Measurements from ENCODE around the gene MANSC1.

The MANSC1 gene

DNA sequence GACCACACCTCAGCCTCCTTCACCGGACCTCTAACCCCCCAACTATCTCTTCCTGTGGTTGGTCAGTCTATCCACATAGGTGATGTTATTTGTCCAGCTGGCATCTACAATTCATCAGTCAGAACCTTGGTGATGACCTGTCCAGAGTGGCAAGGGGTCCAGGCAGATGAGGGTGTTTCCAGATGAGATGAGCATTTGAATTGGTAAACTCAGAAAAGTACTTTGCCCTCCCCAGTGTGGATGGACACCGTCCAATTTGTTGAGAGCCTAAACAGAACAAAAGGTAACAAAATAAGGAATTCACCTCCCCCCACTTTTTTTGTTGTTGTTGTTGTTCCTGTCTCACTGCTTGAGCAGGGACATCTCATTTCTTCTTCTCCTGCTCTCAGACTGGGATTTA lies 48.9 kb downstream of the MANSC1 start:
- TF ChIP-seq RAD21 (IDR thresholded peaks at IDR 0.05; ENCODE audit: low read depth) (no peak), CREB1 (IDR thresholded peaks at IDR 0.05; ENCODE audit: low read depth) (no peak)

DNA sequence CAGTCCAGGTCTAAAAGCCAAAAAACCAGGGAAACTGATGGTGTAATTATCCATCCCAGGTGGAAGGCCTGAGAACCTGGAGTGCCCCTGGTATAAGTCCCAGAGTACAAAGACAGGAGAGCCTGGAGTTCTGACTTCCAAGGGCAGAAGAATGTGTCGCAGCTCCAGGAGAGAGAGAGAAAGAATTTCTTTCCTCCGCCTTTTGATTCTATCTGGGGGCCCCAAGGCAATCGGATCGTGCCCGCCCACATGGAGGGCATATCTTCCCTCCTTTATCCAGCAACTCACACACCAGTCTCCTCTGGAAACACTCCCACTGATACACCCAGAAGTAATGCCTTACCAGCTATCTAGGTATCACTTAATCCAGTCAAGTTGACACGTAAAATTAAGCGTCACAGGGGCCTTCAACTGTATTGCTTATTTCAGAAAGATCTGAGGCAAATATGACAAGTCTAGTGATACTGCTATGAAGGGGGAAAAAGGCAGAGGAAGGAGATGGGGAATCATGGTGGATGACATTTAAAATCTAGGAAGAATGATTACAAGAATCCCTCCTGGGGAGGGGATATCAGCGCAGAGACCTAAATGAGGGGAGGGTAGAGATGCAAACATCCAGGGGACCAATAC lies 52.7 kb downstream of the MANSC1 start:
- TF ChIP-seq NFIC (IDR thresholded peaks at IDR 0.05) (no peak), YY1 (IDR thresholded peaks at IDR 0.05; ENCODE audit: low read depth) (no peak), TEAD4 (IDR thresholded peaks at IDR 0.05) (no peak), EP300 (IDR thresholded peaks at IDR 0.05; ENCODE audit: borderline replicate concordance) (no peak)
- TF ChIP-seq, protein P1, sequence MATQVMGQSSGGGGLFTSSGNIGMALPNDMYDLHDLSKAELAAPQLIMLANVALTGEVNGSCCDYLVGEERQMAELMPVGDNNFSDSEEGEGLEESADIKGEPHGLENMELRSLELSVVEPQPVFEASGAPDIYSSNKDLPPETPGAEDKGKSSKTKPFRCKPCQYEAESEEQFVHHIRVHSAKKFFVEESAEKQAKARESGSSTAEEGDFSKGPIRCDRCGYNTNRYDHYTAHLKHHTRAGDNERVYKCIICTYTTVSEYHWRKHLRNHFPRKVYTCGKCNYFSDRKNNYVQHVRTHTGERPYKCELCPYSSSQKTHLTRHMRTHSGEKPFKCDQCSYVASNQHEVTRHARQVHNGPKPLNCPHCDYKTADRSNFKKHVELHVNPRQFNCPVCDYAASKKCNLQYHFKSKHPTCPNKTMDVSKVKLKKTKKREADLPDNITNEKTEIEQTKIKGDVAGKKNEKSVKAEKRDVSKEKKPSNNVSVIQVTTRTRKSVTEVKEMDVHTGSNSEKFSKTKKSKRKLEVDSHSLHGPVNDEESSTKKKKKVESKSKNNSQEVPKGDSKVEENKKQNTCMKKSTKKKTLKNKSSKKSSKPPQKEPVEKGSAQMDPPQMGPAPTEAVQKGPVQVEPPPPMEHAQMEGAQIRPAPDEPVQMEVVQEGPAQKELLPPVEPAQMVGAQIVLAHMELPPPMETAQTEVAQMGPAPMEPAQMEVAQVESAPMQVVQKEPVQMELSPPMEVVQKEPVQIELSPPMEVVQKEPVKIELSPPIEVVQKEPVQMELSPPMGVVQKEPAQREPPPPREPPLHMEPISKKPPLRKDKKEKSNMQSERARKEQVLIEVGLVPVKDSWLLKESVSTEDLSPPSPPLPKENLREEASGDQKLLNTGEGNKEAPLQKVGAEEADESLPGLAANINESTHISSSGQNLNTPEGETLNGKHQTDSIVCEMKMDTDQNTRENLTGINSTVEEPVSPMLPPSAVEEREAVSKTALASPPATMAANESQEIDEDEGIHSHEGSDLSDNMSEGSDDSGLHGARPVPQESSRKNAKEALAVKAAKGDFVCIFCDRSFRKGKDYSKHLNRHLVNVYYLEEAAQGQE (IDR thresholded peaks at IDR 0.05; ENCODE audit: low read depth) = no peak

DNA sequence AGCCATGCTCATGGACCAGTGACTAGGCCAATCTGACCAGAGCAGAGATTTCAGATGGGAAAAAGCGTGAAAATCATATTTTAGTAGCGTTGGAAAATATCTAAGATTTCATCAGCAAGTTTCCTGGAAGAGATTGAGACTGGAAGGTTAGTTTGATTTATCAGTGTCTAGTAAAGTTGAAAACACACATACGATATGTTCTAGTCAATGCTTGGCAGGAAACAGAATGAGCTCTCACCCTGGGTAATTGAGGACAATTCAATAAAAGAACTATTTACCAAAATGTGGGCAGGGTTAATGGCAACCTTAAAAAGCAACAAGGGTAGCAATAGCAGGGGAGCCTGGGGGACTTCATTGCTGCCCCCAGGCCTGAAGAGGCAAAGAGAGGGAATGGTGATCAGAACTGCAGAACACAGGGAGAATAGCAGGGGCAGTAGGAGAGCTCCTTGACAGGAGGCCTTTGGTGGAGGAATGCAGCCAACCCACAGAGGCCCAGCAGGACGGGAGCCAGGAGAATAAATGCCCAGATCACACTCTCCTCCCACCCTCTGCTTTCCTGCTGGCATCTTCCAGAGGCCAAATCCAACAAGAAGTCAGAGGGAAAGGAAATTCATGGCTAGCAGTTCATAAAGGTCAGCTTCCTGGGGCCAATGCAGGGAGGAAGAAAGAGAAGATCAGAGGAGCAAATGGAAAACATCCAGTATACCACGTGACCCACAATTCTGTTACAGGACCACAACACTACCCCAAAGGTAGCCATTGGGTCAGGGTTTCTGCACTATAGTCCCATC lies 55.6 kb downstream of the MANSC1 start:
- TF ChIP-seq TEAD4 (IDR thresholded peaks at IDR 0.05) (0 out of 2 replicates have a peak, but pooled peaks have one; percentile 48), TCF12 (IDR thresholded peaks at IDR 0.05; ENCODE audit: low read depth) (no peak)
- TF ChIP-seq, protein P2, sequence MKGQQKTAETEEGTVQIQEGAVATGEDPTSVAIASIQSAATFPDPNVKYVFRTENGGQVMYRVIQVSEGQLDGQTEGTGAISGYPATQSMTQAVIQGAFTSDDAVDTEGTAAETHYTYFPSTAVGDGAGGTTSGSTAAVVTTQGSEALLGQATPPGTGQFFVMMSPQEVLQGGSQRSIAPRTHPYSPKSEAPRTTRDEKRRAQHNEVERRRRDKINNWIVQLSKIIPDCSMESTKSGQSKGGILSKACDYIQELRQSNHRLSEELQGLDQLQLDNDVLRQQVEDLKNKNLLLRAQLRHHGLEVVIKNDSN (IDR thresholded peaks at IDR 0.05) = 0 out of 2 replicates have a peak, but pooled peaks have one; percentile 55

DNA sequence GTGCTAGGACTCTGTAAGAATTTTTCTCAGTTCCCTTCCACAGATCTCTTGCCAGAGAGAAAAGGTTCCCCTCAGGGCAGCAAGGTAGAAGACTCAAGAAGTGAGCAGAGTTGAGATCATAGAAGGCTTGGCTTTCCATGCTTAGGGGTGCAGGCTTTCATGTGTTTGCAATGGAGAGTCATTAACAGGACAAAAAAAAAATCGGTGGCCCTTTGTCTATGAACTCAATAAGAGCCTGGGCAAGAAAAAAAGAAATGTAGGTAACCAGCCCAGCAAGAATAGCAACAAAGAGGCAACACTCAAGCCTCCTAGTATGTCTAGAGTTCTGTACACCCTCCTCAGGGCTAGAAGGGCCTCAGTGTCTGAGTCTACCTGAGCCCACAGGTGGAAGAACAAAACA lies 59.8 kb downstream of the MANSC1 start:
- TF ChIP-seq RAD21 (IDR thresholded peaks at IDR 0.05; ENCODE audit: low read depth) (no peak), EP300 (IDR thresholded peaks at IDR 0.05; ENCODE audit: borderline replicate concordance) (no peak), ZBTB7A (IDR thresholded peaks at IDR 0.05; ENCODE audit: low read depth) (no peak), TAF1 (IDR thresholded peaks at IDR 0.05; ENCODE audit: low read depth) (no peak), CEBPB (IDR thresholded peaks at IDR 0.05) (no peak), FOXM1 (IDR thresholded peaks at IDR 0.05; ENCODE audit: borderline replicate concordance, low read depth) (no peak), TCF12 (IDR thresholded peaks at IDR 0.05; ENCODE audit: low read depth) (no peak), NFIC (IDR thresholded peaks at IDR 0.05) (no peak), CREB1 (IDR thresholded peaks at IDR 0.05; ENCODE audit: low read depth) (no peak), EGR1 (IDR thresholded peaks at IDR 0.05) (no peak), YY1 (IDR thresholded peaks at IDR 0.05; ENCODE audit: low read depth) (no peak)
- TF ChIP-seq, protein P1 (IDR thresholded peaks at IDR 0.05; ENCODE audit: low read depth) = no peak
- TF ChIP-seq, protein P2 (IDR thresholded peaks at IDR 0.05) = no peak
- TF ChIP-seq, protein P3, sequence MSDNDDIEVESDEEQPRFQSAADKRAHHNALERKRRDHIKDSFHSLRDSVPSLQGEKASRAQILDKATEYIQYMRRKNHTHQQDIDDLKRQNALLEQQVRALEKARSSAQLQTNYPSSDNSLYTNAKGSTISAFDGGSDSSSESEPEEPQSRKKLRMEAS (IDR thresholded peaks at IDR 0.05) = no peak

DNA sequence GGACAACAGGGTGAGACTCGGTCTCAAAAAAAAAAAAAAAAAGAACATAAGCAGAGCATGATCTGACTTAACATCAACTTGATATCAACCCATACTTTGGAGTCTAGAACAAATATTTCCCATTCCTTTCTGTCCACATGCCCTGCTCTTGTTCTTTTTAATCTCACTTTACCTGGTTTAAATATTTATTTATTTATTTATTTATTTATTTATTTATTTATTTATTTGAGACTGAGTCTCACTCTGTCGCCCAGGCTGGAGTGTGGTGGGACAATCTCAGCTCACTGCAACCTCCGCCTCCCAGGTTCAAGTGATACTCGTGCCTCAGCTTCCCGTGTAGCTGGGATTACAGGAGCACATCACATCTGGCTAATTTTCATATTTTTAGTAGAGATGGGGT lies 63.6 kb downstream of the MANSC1 start:
- TF ChIP-seq CREB1 (IDR thresholded peaks at IDR 0.05; ENCODE audit: low read depth) = no peak
- no peak for TF ChIP-seq EP300 (IDR thresholded peaks at IDR 0.05; ENCODE audit: borderline replicate concordance)
- TF ChIP-seq TCF12 (IDR thresholded peaks at IDR 0.05; ENCODE audit: low read depth) = no peak
- no peak for TF ChIP-seq TAF1 (IDR thresholded peaks at IDR 0.05; ENCODE audit: low read depth)
- no peak for TF ChIP-seq EGR1 (IDR thresholded peaks at IDR 0.05)
- TF ChIP-seq ZBTB7A (IDR thresholded peaks at IDR 0.05; ENCODE audit: low read depth) = no peak
- TF ChIP-seq, protein P1 (IDR thresholded peaks at IDR 0.05; ENCODE audit: low read depth) = no peak
- TF ChIP-seq, protein P2 (IDR thresholded peaks at IDR 0.05) = no peak
- TF ChIP-seq RAD21 (IDR thresholded peaks at IDR 0.05; ENCODE audit: low read depth) = no peak
- TF ChIP-seq NFIC (IDR thresholded peaks at IDR 0.05) = no peak
- no peak for TF ChIP-seq CEBPB (IDR thresholded peaks at IDR 0.05)
- TF ChIP-seq FOXM1 (IDR thresholded peaks at IDR 0.05; ENCODE audit: borderline replicate concordance, low read depth) = no peak
